ENCODE data around the gene CXCL3. TPM values are rescaled to one million over a fixed set of nuclear protein-coding genes. Genes with fewer than 3 reads are reported as not detected.

Gene CXCL3
- total RNA-seq, 5 donors from 2014 or later (not counting 1 experiment from before 2014, with no cell fraction given): 0.32 to 0.35 TPM; not detected in 3

DNA sequence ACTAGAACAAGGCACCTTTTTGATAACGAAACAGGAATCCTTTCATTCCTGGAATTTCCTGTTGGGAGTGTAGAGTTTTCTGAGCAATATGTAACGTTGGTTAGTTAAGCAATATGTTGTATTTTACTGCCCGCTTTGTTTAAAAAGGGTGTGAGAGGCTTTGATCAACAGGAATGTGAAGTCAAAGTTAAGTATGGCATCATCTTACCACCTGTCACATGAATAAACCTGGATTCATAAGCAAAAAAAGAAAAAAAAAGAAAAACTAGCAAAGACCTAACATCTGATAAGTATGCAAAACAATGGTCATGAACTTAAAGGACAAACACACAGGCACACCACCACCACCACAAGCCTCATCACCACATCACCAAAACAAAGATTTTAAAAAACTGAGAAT, 33.0 kb downstream of the CXCL3 start:
- H3K4me3 Mint-ChIP-seq: no peak overlapping the region
- DNase-seq (no peak), ATAC-seq (replicated peaks in 1 of 4) (no peak)
- Histone ChIP-seq H3K9me3 (no peaks in the 10 kb centered on the region), H3K36me3 (ENCODE audit: control insufficient read depth in 2 of 2, extremely low read depth in 1 of 2, insufficient read depth in 1 of 2, low read length in 1 of 2) (no peaks in the 10 kb centered on the region), H3K27me3 (replicated peaks in 1 of 2; ENCODE audit: control insufficient read depth in 2 of 2, extremely low read depth in 1 of 2, insufficient read depth in 2 of 2, low read length in 1 of 2) (no peaks in the 10 kb centered on the region), H3K4me1 (ENCODE audit: control insufficient read depth in 1 of 2, extremely low read depth in 1 of 2, insufficient read depth in 2 of 2, low read length in 2 of 2) (no peaks in the 10 kb centered on the region), H3K4me3 (ENCODE audit: control insufficient read depth in 1 of 2, extremely low read depth in 1 of 2, low read length in 1 of 2) (no peak overlapping the region), H3K27ac (ENCODE audit: low read length) (no peak overlapping the region)
- ChIA-PET CTCF (no interaction called here), POLR2A (no interaction called here)
- no peak overlapping the region for H3K27ac Mint-ChIP-seq
- H3K36me3 Mint-ChIP-seq: no peaks in the 10 kb centered on the region
- H3K9me3 Mint-ChIP-seq: no peaks in the 10 kb centered on the region
- WGBS (ENCODE audit: insufficient coverage): no CpG with 5 or more reads among the region's 3 CpGs
- H3K27me3 Mint-ChIP-seq: no peaks in the 10 kb centered on the region
- H3K4me1 Mint-ChIP-seq: no peaks in the 10 kb centered on the region

GRCh38 chr4:74004668-74005067, 33.8 kb downstream of the CXCL3 start:
- H3K27me3 ChIP-seq (replicated peaks in 1 of 2; ENCODE audit: control insufficient read depth in 2 of 2, extremely low read depth in 1 of 2, insufficient read depth in 2 of 2, low read length in 1 of 2): peaks cover 0 to under 1% of the 10 kb centered on the region in 2 experiments
- ChIA-PET CTCF (no interaction called here), POLR2A (no interaction called here)
- Mint-ChIP-seq H3K4me1 (no peaks in the 10 kb centered on the region), H3K27ac (no peak overlapping the region), H3K4me3 (no peak overlapping the region), H3K27me3 (no peaks in the 10 kb centered on the region), H3K9me3 (peaks cover 0 to 3% (median 0%) of the 10 kb centered on the region in 3 donors), H3K36me3 (no peaks in the 10 kb centered on the region)
- H3K27ac ChIP-seq (ENCODE audit: low read length): no peak overlapping the region
- ATAC-seq (replicated peaks in 1 of 4) (no peak), DNase-seq (no peak)
- H3K4me3 ChIP-seq (ENCODE audit: control insufficient read depth in 1 of 2, extremely low read depth in 1 of 2, low read length in 1 of 2): no peak overlapping the region
- H3K9me3 ChIP-seq: no peaks in the 10 kb centered on the region
- H3K4me1 ChIP-seq (ENCODE audit: control insufficient read depth in 1 of 2, extremely low read depth in 1 of 2, insufficient read depth in 2 of 2, low read length in 2 of 2): no peaks in the 10 kb centered on the region
- no peaks in the 10 kb centered on the region for H3K36me3 ChIP-seq (ENCODE audit: control insufficient read depth in 2 of 2, extremely low read depth in 1 of 2, insufficient read depth in 1 of 2, low read length in 1 of 2)
- WGBS (ENCODE audit: insufficient coverage): 11% methylated on average over 2 of the region's 4 CpGs

DNA sequence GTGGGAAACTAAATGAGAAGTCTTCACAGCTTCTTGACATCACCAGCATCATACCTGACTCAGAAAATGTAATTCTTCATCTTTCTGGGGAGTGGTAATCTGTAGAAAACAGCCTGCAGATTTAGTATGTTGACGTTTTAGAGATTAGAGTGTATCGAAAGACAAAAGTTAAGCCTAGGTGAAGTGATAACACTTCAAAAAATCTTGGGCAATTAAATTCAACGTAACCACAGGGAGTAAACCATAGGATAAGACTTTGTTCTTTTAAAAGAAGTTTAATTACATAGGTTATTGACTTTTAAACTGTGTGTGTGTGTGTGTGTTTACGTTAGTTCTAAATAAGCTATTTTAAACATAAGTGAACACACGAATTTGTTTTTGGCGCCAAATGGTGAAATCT, 38.2 kb downstream of the CXCL3 start:
- no peak overlapping the region for H3K4me3 ChIP-seq (ENCODE audit: control insufficient read depth in 1 of 2, extremely low read depth in 1 of 2, low read length in 1 of 2)
- H3K27me3 ChIP-seq (replicated peaks in 1 of 2; ENCODE audit: control insufficient read depth in 2 of 2, extremely low read depth in 1 of 2, insufficient read depth in 2 of 2, low read length in 1 of 2): peaks cover 0 to 13% of the 10 kb centered on the region in 2 experiments
- no peaks in the 10 kb centered on the region for H3K36me3 Mint-ChIP-seq
- WGBS (ENCODE audit: insufficient coverage): no CpG with 5 or more reads among the region's 6 CpGs
- H3K27ac Mint-ChIP-seq: no peak overlapping the region
- H3K4me1 Mint-ChIP-seq: no peaks in the 10 kb centered on the region
- H3K9me3 ChIP-seq: no peaks in the 10 kb centered on the region
- ATAC-seq (replicated peaks in 1 of 4) (no peak), DNase-seq (no peak)
- H3K4me3 Mint-ChIP-seq: no peak overlapping the region
- H3K27me3 Mint-ChIP-seq: peaks cover 12 to 13% of the 10 kb centered on the region in 2 donors
- no peaks in the 10 kb centered on the region for H3K4me1 ChIP-seq (ENCODE audit: control insufficient read depth in 1 of 2, extremely low read depth in 1 of 2, insufficient read depth in 2 of 2, low read length in 2 of 2)
- no peaks in the 10 kb centered on the region for H3K36me3 ChIP-seq (ENCODE audit: control insufficient read depth in 2 of 2, extremely low read depth in 1 of 2, insufficient read depth in 1 of 2, low read length in 1 of 2)
- peaks cover 0 to 3% (median 0%) of the 10 kb centered on the region in 3 donors for H3K9me3 Mint-ChIP-seq
- H3K27ac ChIP-seq (ENCODE audit: low read length): no peak overlapping the region
- ChIA-PET CTCF (no interaction called here), POLR2A (no interaction called here)

- POLR2A ChIA-PET: no interaction called here
- 28% methylated on average over 31 of the region's 46 CpGs for WGBS (ENCODE audit: insufficient coverage)
- DNase-seq (no peak), ATAC-seq (replicated peaks in 1 of 4) (no peak)
- Histone ChIP-seq H3K36me3 (ENCODE audit: control insufficient read depth in 2 of 2, extremely low read depth in 1 of 2, insufficient read depth in 1 of 2, low read length in 1 of 2) (no peaks in the 10 kb centered on the region), H3K27me3 (replicated peaks in 1 of 2; ENCODE audit: control insufficient read depth in 2 of 2, extremely low read depth in 1 of 2, insufficient read depth in 2 of 2, low read length in 1 of 2) (peaks cover 0 to 13% of the 10 kb centered on the region in 2 experiments), H3K4me1 (ENCODE audit: control insufficient read depth in 1 of 2, extremely low read depth in 1 of 2, insufficient read depth in 2 of 2, low read length in 2 of 2) (no peaks in the 10 kb centered on the region), H3K9me3 (no peaks in the 10 kb centered on the region), H3K27ac (ENCODE audit: low read length) (no peak within 1 kb of the TSS), H3K4me3 (ENCODE audit: control insufficient read depth in 1 of 2, extremely low read depth in 1 of 2, low read length in 1 of 2) (no peak within 1 kb of the TSS)
- Mint-ChIP-seq H3K27ac (no peak within 1 kb of the TSS), H3K36me3 (no peaks in the 10 kb centered on the region), H3K27me3 (peaks cover 15 to 16% of the 10 kb centered on the region in 2 donors), H3K4me1 (no peaks in the 10 kb centered on the region), H3K9me3 (peaks cover 0 to 3% (median 0%) of the 10 kb centered on the region in 3 donors), H3K4me3 (no peak within 1 kb of the TSS)
- CTCF ChIA-PET: interaction anchor here in 1 of 2 donors (0.6 kb wide), 1 partner anchor 694 kb away, joined by 3 read pairs; no protein-coding TSS in a partner anchor
Measured at GRCh38 chr4:73998040-73999011, 40.2 kb downstream of the CXCL3 start, which contains the start of gene CXCL5. Gene CXCL5 (minus strand): TSS chr4:73998677. CDS start chr4:73998581, 96 bp downstream.

- DNase-seq: no peak
- H3K9me3 Mint-ChIP-seq: no peaks in the 10 kb centered on the region
- WGBS (ENCODE audit: insufficient coverage): no CpG with 5 or more reads among the region's 1 CpG
- Histone ChIP-seq H3K27me3 (replicated peaks in 1 of 2; ENCODE audit: control insufficient read depth in 2 of 2, extremely low read depth in 1 of 2, insufficient read depth in 2 of 2, low read length in 1 of 2) (no peaks in the 10 kb centered on the region), H3K4me1 (ENCODE audit: control insufficient read depth in 1 of 2, extremely low read depth in 1 of 2, insufficient read depth in 2 of 2, low read length in 2 of 2) (no peaks in the 10 kb centered on the region), H3K9me3 (no peaks in the 10 kb centered on the region), H3K27ac (ENCODE audit: low read length) (no peak overlapping the region), H3K4me3 (ENCODE audit: control insufficient read depth in 1 of 2, extremely low read depth in 1 of 2, low read length in 1 of 2) (no peak overlapping the region), H3K36me3 (ENCODE audit: control insufficient read depth in 2 of 2, extremely low read depth in 1 of 2, insufficient read depth in 1 of 2, low read length in 1 of 2) (no peaks in the 10 kb centered on the region)
- H3K27me3 Mint-ChIP-seq: peaks cover 3 to 4% of the 10 kb centered on the region in 2 donors
- no peak for ATAC-seq (replicated peaks in 1 of 4)
- ChIA-PET POLR2A (no interaction called here), CTCF (no interaction called here)
- no peaks in the 10 kb centered on the region for H3K36me3 Mint-ChIP-seq
- no peaks in the 10 kb centered on the region for H3K4me1 Mint-ChIP-seq
- no peak overlapping the region for H3K4me3 Mint-ChIP-seq
- H3K27ac Mint-ChIP-seq: no peak overlapping the region
Measured at GRCh38 chr4:73992050-73992449, 46.4 kb downstream of the CXCL3 start.

DNA sequence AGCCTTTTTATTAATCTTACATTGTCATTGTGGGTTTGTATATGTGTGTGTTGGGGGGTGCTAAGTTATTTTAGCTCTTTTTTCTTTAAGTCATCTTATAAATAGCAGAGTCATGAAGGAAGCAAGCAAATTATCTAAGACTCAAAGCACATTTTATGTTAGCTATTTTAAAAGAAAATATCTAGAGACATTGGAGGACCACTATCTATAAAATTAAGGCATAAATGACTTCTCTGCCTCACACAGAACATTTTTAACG, 46.8 kb downstream of the CXCL3 start:
- Histone ChIP-seq H3K27me3 (replicated peaks in 1 of 2; ENCODE audit: control insufficient read depth in 2 of 2, extremely low read depth in 1 of 2, insufficient read depth in 2 of 2, low read length in 1 of 2) (no peaks in the 10 kb centered on the region), H3K27ac (ENCODE audit: low read length) (no peak overlapping the region), H3K4me1 (ENCODE audit: control insufficient read depth in 1 of 2, extremely low read depth in 1 of 2, insufficient read depth in 2 of 2, low read length in 2 of 2) (no peaks in the 10 kb centered on the region), H3K36me3 (ENCODE audit: control insufficient read depth in 2 of 2, extremely low read depth in 1 of 2, insufficient read depth in 1 of 2, low read length in 1 of 2) (no peaks in the 10 kb centered on the region), H3K9me3 (no peaks in the 10 kb centered on the region), H3K4me3 (ENCODE audit: control insufficient read depth in 1 of 2, extremely low read depth in 1 of 2, low read length in 1 of 2) (no peak overlapping the region)
- Mint-ChIP-seq H3K36me3 (no peaks in the 10 kb centered on the region), H3K27me3 (peaks cover 3 to 4% of the 10 kb centered on the region in 2 donors), H3K4me3 (no peak overlapping the region), H3K9me3 (no peaks in the 10 kb centered on the region), H3K27ac (no peak overlapping the region), H3K4me1 (no peaks in the 10 kb centered on the region)
- no peak for DNase-seq
- WGBS (ENCODE audit: insufficient coverage): no CpG with 5 or more reads among the region's 1 CpG
- no peak for ATAC-seq (replicated peaks in 1 of 4)
- POLR2A ChIA-PET: no interaction called here
- CTCF ChIA-PET: no interaction called here

Measured in T-cell (primary cell).